GM13977 (cell line): ENCODE data around the gene XRCC4.

Source experiments
- DNase-seq: peaks from one replicate; pipeline ENCODE4 v3.0.0; 2012; ENCODE audit warnings: low spot score
- CTCF ChIP-seq: IDR thresholded peaks from 2 replicates; pipeline ENCODE4 v1.5.1; 2012; ENCODE audit warnings: mild to moderate bottlenecking, control low read depth; ENCODE audit not compliant: insufficient read depth; ENCODE audit errors: extremely low read depth, missing control alignments
- in situ Hi-C: fragments of 300-500 bp; cut with MboI; formaldehyde crosslinking; loops from one replicate; pipeline ENCODE4 v1.12.0; 2022; ENCODE audit warnings: low sequenced_read_pairs, low pct_unique_long_range_greater_than_20kb, mixed read lengths, inconsistent platforms; ENCODE audit not compliant: unreplicated experiment

The XRCC4 gene

DNA sequence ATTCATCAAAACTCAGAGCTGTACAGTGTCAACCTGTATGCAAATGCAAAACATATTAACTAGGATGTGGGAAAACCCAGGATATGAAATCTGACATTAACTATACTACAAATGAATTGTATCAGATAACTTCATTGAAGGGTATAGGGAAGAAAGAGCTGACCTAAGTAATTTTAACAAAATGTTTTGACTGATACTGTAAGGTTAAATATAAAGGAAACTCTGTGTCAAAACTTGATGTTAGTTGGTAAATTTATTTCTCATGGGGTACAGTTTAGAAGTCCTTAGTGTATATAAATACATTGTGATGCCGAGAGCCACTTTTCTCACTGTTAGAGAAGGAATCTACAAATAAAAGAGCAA, 316.1 kb downstream of the XRCC4 start:
- no peak for TF ChIP-seq CTCF
- DNase-seq: no peak
- in situ Hi-C loops: no loop called here

GRCh38 chr5:83394190-83394589, 316.8 kb downstream of the XRCC4 start:
- DNase-seq: no peak
- in situ Hi-C loops: no loop called here
- TF ChIP-seq CTCF: no peak

- in situ Hi-C loops: no loop called here
- TF ChIP-seq CTCF: no peak
- no peak for DNase-seq
Measured at GRCh38 chr5:83396662-83397061, 319.3 kb downstream of the XRCC4 start.

DNA sequence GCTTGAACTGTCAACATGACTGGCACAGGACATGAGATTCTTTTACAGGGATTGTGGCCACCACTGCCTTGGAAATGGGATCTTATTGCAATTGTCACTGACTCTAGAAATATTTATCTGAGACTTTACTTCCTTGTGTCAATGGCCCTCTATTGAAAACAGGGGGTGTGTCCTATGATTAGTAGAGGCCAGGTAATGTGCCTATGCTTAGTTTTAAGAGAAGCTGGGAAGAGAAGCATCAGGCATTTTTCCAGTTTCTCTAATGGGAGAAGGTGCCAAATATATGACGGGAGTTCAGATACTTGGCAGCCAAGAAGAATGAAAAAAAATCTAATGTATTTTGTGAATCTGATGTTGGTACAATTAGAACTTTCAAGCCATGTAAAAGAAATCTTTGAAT, 320.3 kb downstream of the XRCC4 start:
- TF ChIP-seq CTCF: no peak
- in situ Hi-C loops: no loop called here
- no peak for DNase-seq

DNA sequence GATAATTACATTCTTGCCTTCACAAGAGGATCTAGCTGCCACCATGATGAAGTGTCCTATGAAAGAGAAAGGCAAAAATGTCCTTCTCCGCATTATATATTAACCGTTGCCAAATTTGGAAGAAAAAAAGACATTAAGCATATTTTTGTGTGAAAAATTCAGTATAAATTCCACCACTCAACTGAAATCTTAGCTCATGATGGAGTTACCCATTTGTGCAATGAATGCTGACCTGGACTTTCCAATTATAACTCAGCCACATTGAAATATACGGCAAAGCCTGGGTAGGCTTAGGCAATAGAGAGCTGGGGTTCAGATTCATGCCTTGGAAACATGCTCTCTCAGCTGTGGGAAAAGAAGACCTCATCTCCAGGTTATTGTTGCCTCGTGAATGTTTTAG, 322.9 kb downstream of the XRCC4 start:
- in situ Hi-C loops: loop anchor here (25.0 kb wide), 1 partner anchor 513 kb away; no protein-coding TSS in a partner anchor
- TF ChIP-seq CTCF: no peak
- no peak for DNase-seq

- no peak for DNase-seq
- in situ Hi-C loops: loop anchor here (25.0 kb wide), 1 partner anchor 513 kb away; no protein-coding TSS in a partner anchor
- TF ChIP-seq CTCF: no peak
Measured at GRCh38 chr5:83400701-83401100, 323.4 kb downstream of the XRCC4 start.
